Measurements from ENCODE around the gene LIN9. TPM values are rescaled to one million over a fixed set of nuclear protein-coding genes. Genes with fewer than 3 reads are reported as not detected.

The LIN9 gene
- total RNA-seq, 2 experiments from 2014 or later: 10.2 to 11.3 TPM

GRCh38 chr1:226233806-226234205 is 75.2 kb downstream of the LIN9 start:
- ATAC-seq: no peak
- CTCF ChIA-PET: interaction anchor here (1.0 to 1.7 kb wide), 2 partner anchors 10 to 99 kb away, joined by 3 read pairs; no protein-coding TSS in a partner anchor
- H3K9me3 Mint-ChIP-seq: no peaks in the 10 kb centered on the region

DNA sequence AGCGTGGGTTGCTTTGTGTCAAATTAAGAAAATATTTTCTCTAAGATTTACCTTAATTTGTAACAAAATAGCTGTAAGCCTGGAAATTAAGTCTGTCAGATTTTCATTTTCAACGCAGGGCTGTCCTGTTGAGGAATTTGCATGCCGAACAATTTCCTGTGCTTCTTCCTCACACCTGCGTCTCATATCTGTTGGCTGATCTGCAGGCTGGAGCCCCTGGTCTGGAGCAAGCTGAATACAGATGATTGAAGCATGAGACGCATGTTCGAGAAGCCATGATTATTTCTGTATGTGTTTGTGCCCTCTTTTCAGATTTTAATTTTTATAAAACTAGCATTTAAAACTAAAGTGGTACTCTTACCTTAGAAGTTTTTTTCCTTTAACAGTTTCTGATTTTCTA is 75.7 kb downstream of the LIN9 start:
- CTCF ChIA-PET: interaction anchor here (0.9 to 1.7 kb wide), 2 partner anchors 9 to 28 kb away, joined by 3 read pairs; no protein-coding TSS in a partner anchor
- Mint-ChIP-seq H3K36me3 (ENCODE audit: low read depth) (peaks cover 25% of the 10 kb centered on the region), H3K9me3 (no peaks in the 10 kb centered on the region), H3K4me1 (ENCODE audit: low read depth) (no peaks in the 10 kb centered on the region), H3K27me3 (no peaks in the 10 kb centered on the region), H3K4me3 (no peak overlapping the region), H3K27ac (no peak overlapping the region)
- POLR2A ChIA-PET: interaction anchor here (0.7 kb wide), 1 partner anchor 148 kb away, joined by 3 read pairs; no protein-coding TSS in a partner anchor
- TF ChIP-seq CTCF (IDR thresholded peaks at IDR 0.05): no peak
- ATAC-seq (no peak), DNase-seq (no peak)
- intact Hi-C loops (cut with micrococcal nuclease): no loop called here

More at GRCh38 chr1:226233806-226234205, 75.2 kb downstream of the LIN9 start:
- Mint-ChIP-seq H3K4me1 (ENCODE audit: low read depth) (no peaks in the 10 kb centered on the region), H3K4me3 (no peak overlapping the region), H3K36me3 (ENCODE audit: low read depth) (peaks cover 26% of the 10 kb centered on the region), H3K27ac (no peak overlapping the region), H3K27me3 (no peaks in the 10 kb centered on the region)
- no peak for TF ChIP-seq CTCF (IDR thresholded peaks at IDR 0.05)
- POLR2A ChIA-PET: interaction anchor here (0.7 kb wide), 1 partner anchor 147 kb away, joined by 3 read pairs; no protein-coding TSS in a partner anchor
- no peak for DNase-seq
- intact Hi-C loops (cut with micrococcal nuclease): no loop called here

GRCh38 chr1:226226601-226227000 is 82.4 kb downstream of the LIN9 start:
- H3K36me3 Mint-ChIP-seq (ENCODE audit: low read depth): peaks cover 12% of the 10 kb centered on the region
- no peak for ATAC-seq
- POLR2A ChIA-PET: interaction anchor here (0.7 kb wide), 1 partner anchor 30 kb away, joined by 3 read pairs; no protein-coding TSS in a partner anchor
- CTCF ChIA-PET: interaction anchor here (5.2 kb wide), 1 partner anchor 102 kb away, joined by 22 read pairs; no protein-coding TSS in a partner anchor
- intact Hi-C loops (cut with micrococcal nuclease): no loop called here
- no peak overlapping the region for H3K27ac Mint-ChIP-seq
- DNase-seq: no peak
- no peak overlapping the region for H3K4me3 Mint-ChIP-seq
- TF ChIP-seq CTCF (IDR thresholded peaks at IDR 0.05): no peak
- no peaks in the 10 kb centered on the region for H3K9me3 Mint-ChIP-seq
- peaks cover 12% of the 10 kb centered on the region for H3K4me1 Mint-ChIP-seq (ENCODE audit: low read depth)
- peaks cover 35% of the 10 kb centered on the region for H3K27me3 Mint-ChIP-seq

DNA sequence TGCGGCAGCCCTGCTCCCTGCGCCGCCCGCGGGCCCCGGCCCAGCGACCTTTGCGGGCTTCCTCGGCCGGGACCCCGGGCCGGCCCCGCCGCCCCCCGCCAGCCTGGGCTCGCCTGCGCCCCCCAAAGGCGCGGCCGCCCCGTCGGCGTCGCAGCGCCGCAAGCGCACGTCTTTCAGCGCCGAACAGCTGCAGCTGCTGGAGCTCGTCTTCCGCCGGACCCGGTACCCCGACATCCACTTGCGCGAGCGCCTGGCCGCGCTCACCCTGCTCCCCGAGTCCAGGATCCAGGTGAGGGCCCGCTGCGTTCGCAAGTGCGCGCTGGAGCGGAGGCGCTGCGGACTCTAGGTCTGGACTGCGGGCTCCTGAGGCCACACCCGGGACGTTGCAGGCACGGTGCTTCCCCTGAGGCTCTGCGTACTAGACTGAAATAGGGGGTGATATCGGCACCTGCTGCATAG is 85.1 kb downstream of the LIN9 start:
- DNase-seq (peak; percentile 44), ATAC-seq (peak; percentile 69)
- POLR2A ChIA-PET: no interaction called here
- Mint-ChIP-seq H3K4me1 (ENCODE audit: low read depth) (peaks cover 12% of the 10 kb centered on the region), H3K36me3 (ENCODE audit: low read depth) (peaks cover 8% of the 10 kb centered on the region), H3K9me3 (no peaks in the 10 kb centered on the region), H3K27me3 (peaks cover 37% of the 10 kb centered on the region), H3K4me3 (peak overlapping the region; percentile 74), H3K27ac (no peak overlapping the region)
- CTCF ChIA-PET: interaction anchor here (0.8 to 5.2 kb wide), 4 partner anchors 9 to 184 kb away, joined by 3 to 22 read pairs (median 4); partner anchors contain the start of gene PARP1
- no peak for TF ChIP-seq CTCF (IDR thresholded peaks at IDR 0.05)
- intact Hi-C loops (cut with micrococcal nuclease): no loop called here

GRCh38 chr1:226223157-226223785 is 85.7 kb downstream of the LIN9 start, which contains the start of gene MIXL1:
TSS of gene MIXL1 (plus strand) at chr1:226223664. CDS start at chr1:226223682, 18 bp downstream.
- ChIA-PET CTCF (interaction anchor here (0.8 to 5.2 kb wide), 5 partner anchors 10 to 184 kb away, joined by 3 to 22 read pairs (median 3); partner anchors contain the start of gene PARP1), POLR2A (no interaction called here)
- peaks cover 8% of the 10 kb centered on the region for H3K36me3 Mint-ChIP-seq (ENCODE audit: low read depth)
- H3K27me3 Mint-ChIP-seq: peaks cover 37% of the 10 kb centered on the region
- DNase-seq (peak; percentile 11), ATAC-seq (peak; percentile 24)
- no peak within 1 kb of the TSS for H3K27ac Mint-ChIP-seq
- H3K4me3 Mint-ChIP-seq: peak within 1 kb of the TSS; percentile 74
- H3K9me3 Mint-ChIP-seq: no peaks in the 10 kb centered on the region
- peaks cover 12% of the 10 kb centered on the region for H3K4me1 Mint-ChIP-seq (ENCODE audit: low read depth)
- TF ChIP-seq CTCF (IDR thresholded peaks at IDR 0.05): no peak
- intact Hi-C loops (cut with micrococcal nuclease): no loop called here

Measured in activated CD8-positive, alpha-beta T cell treated with anti-CD3 and anti-CD28 coated beads for 36 hours (primary cell).